Psoas muscle (tissue), 8 donors: ENCODE results near the gene LETM1. TPM values are rescaled to one million over a fixed set of nuclear protein-coding genes. Genes with fewer than 3 reads are reported as not detected.
A peak's percentile ranks its signal among the peaks of the same experiment; 100 is the strongest.

ENCODE experiments used
- ATAC-seq, 4 donors: fragments of 200-7000 bp; cut with Tn5 transposase; one replicate each; pipeline ENCODE4 v1.9.1; 2020; ENCODE audit warnings: moderate library complexity in 3 of 4, mild to moderate bottlenecking in 2 of 4
- DNase-seq, 2 donors: peaks; one replicate each; pipeline ENCODE4 v3.0.0-alpha.2; 2020
- H3K27ac ChIP-seq: fragments of 200-600 bp; one replicate; pipeline ENCODE4 v1.8.0; 2022
- H3K27me3 ChIP-seq, 3 donors: fragments of 200-600 bp in 1 of 3; one replicate each; pipeline versions ENCODE4 v1.6.1 to v1.8.0; 2013 to 2022; ENCODE audit warnings: low read length in 2 of 3, mild to moderate bottlenecking in 2 of 3, moderate library complexity in 1 of 3; ENCODE audit not compliant: insufficient read depth in 3 of 3
- H3K36me3 ChIP-seq, 2 donors: fragments of 200-600 bp in 1 of 2; one replicate each; pipeline versions ENCODE4 v1.6.1 to v1.8.0; 2013 to 2022; ENCODE audit warnings: low read depth in 1 of 2, mild to moderate bottlenecking in 1 of 2, moderate library complexity in 1 of 2; ENCODE audit not compliant: insufficient read depth in 1 of 2
- H3K4me1 ChIP-seq: fragments of 200-600 bp; one replicate; pipeline ENCODE4 v1.8.0; 2022
- H3K4me3 ChIP-seq: fragments of 200-600 bp; one replicate; pipeline ENCODE4 v1.8.0; 2022; ENCODE audit warnings: mild to moderate bottlenecking
- H3K9me3 ChIP-seq: fragments of 200-600 bp; one replicate; pipeline ENCODE4 v1.8.0; 2022
- CTCF ChIP-seq: fragments of 200-600 bp; IDR thresholded peaks from one replicate; pipeline ENCODE4 v1.8.0; 2022; ENCODE audit warnings: antibody characterized with exemption
- WGBS, 3 donors: extraction: QIAGEN DNeasy Blood & Tissue Kit; methylation state at CpG; one replicate each; pipeline versions ENCODE4 v1.1.6 to v1.1.7; 2013; 5-methylcytosine and 5-hydroxymethylcytosine counted together
- intact Hi-C, 2 donors: fragments of 100-400 bp; cut with DNase I; formaldehyde crosslinking; loops; one replicate each; pipeline versions ENCODE4 v1.11.0 to v1.14.2; 2022
- polyA plus RNA-seq, 3 donors: library from polyadenylated mRNA; stranded (reverse); fragments of 200-250 nt; gene quantifications; one replicate each; pipeline ENCODE4 v1.2.3, GENCODE V29; 2013
- total RNA-seq, 4 donors: library from RNA; stranded (reverse); fragmentation: NEBNext Ultra II Directional in 2 of 4; extraction: Animal tissue kit (Norgen Biotek cat#: 25700) in 2 of 4; gene quantifications; one replicate each; pipeline versions ENCODE4 v1.2.1 to v1.2.4, GENCODE V29; 2021 to 2023
- donor health status: healthy with polysubstance abuse.
- donor health status: DM: no; HTN: no; CAD: no; lungs with moderate emphysema.
- donor health status: Bipolar disorder and iron deficiency.
- donor health status: healthy.
- donor health status: DM: yes; HTN: yes; CAD: no.
- donor health status: DM: no; HTN: no; CAD: no.
- donor health status: DM: no; HTN: no; CAD: no.
- donor health status: DM: yes; HTN: yes; CAD: no.

Gene LETM1
- total and polyA plus RNA-seq, 7 donors, result 14.1 to 50.3 (median 26.8) TPM

- no peaks in the 10 kb centered on the region for H3K36me3 ChIP-seq
- peak overlapping the region; percentile 53 for H3K4me3 ChIP-seq
- no peak for DNase-seq
- ATAC-seq, result peak in 1 of 4 donors; percentile 9
- WGBS, 3 donors, result 0 to 3% (median 2%) methylated on average over 19 to 76 of the region's 84 CpGs
- intact Hi-C loops, result no loop called here
- no peak overlapping the region for H3K27ac ChIP-seq
- TF ChIP-seq CTCF, result no peak
- H3K27me3 ChIP-seq, result peaks cover 0 to 21% (median 11%) of the 10 kb centered on the region in 3 donors
- H3K4me1 ChIP-seq, result peaks cover 3% of the 10 kb centered on the region
- no peaks in the 10 kb centered on the region for H3K9me3 ChIP-seq
Measured at GRCh38 chr4:1767061-1767769, 88.7 kb downstream of the LETM1 start.

- H3K4me3 ChIP-seq, result peak overlapping the region; percentile 53
- no peaks in the 10 kb centered on the region for H3K9me3 ChIP-seq
- no peak for ATAC-seq
- intact Hi-C loops, result no loop called here
- WGBS, 3 donors, result 43 to 53% (median 53%) methylated on average over 22 to 41 of the region's 41 CpGs
- H3K27ac ChIP-seq, result no peak overlapping the region
- H3K27me3 ChIP-seq, result peaks cover 0 to 19% (median 11%) of the 10 kb centered on the region in 3 donors
- H3K36me3 ChIP-seq, result no peaks in the 10 kb centered on the region
- peaks cover 3% of the 10 kb centered on the region for H3K4me1 ChIP-seq
- DNase-seq, result no peak
- TF ChIP-seq CTCF, result no peak
Measured at GRCh38 chr4:1766106-1767060, 89.6 kb downstream of the LETM1 start.

GRCh38 chr4:1765409-1766072, 90.4 kb downstream of the LETM1 start:
- no peak for TF ChIP-seq CTCF
- intact Hi-C loops, result no loop called here
- no peaks in the 10 kb centered on the region for H3K9me3 ChIP-seq
- DNase-seq (no peak), ATAC-seq (no peak)
- peaks cover 3% of the 10 kb centered on the region for H3K4me1 ChIP-seq
- H3K4me3 ChIP-seq, result no peak overlapping the region
- peaks cover 0 to 17% (median 11%) of the 10 kb centered on the region in 3 donors for H3K27me3 ChIP-seq
- WGBS, 3 donors, result 81 to 90% (median 85%) methylated on average over 9 to 10 of the region's 10 CpGs
- H3K36me3 ChIP-seq, result no peaks in the 10 kb centered on the region
- no peak overlapping the region for H3K27ac ChIP-seq

GRCh38 chr4:1764670-1765069, 91.3 kb downstream of the LETM1 start:
- TF ChIP-seq CTCF, result no peak
- ATAC-seq (no peak), DNase-seq (no peak)
- H3K4me1 ChIP-seq, result peaks cover 3% of the 10 kb centered on the region
- 93 to 97% (median 96%) methylated on average over 9 of the region's 9 CpGs for WGBS, 3 donors
- H3K36me3 ChIP-seq, result no peaks in the 10 kb centered on the region
- H3K9me3 ChIP-seq, result no peaks in the 10 kb centered on the region
- no peak overlapping the region for H3K27ac ChIP-seq
- no peak overlapping the region for H3K4me3 ChIP-seq
- intact Hi-C loops, result no loop called here
- H3K27me3 ChIP-seq, result peaks cover 0 to 17% (median 10%) of the 10 kb centered on the region in 3 donors
